CD4-positive, alpha-beta T cell (primary cell): Measurements from ENCODE around the gene LRIG1. TPM values are rescaled to one million over a fixed set of nuclear protein-coding genes. Genes with fewer than 3 reads are reported as not detected.

Experiments
- ATAC-seq: fragments of 200-7000 bp; cut with Tn5 transposase; one replicate; pipeline ENCODE4 v1.10.0; 2022; ENCODE audit warnings: mild to moderate bottlenecking; ENCODE audit not compliant: poor library complexity
- CTCF ChIA-PET: fragments of 350-600 bp; sonication (Branson Sonifier 250); formaldehyde crosslinking; loops from one replicate; lab custom pipeline; 2021; ENCODE audit warnings: antibody characterized with exemption, inconsistent platforms; lab: Charles Lee
- POLR2A ChIA-PET: fragments of 350-600 bp; sonication (Branson Sonifier 250); formaldehyde crosslinking; loops from one replicate; lab custom pipeline; 2021; ENCODE audit warnings: antibody characterized with exemption, inconsistent platforms; lab: Charles Lee
- DNase-seq, 14 experiments: peaks; one replicate each; pipeline ENCODE4 v3.0.0-alpha.2; 2013 to 2020; ENCODE audit warnings: mixed read lengths in 2 of 14
- H3K27ac ChIP-seq, 2 donors: one replicate each; pipeline versions ENCODE4 v1.5.1 to v1.7.0; 2013; ENCODE audit warnings: low read length in 2 of 2, low read depth in 1 of 2, mild to moderate bottlenecking in 1 of 2
- H3K27me3 ChIP-seq, 2 experiments: 1 replicate in 1 of 2; 2 replicates in 1 of 2; pipeline versions ENCODE4 v1.6.1 to v1.7.0; 2013; ENCODE audit warnings: low read length in 2 of 2, control low read depth in 1 of 2, mild to moderate bottlenecking in 1 of 2, moderate library complexity in 1 of 2; ENCODE audit not compliant: insufficient read depth in 2 of 2, control insufficient read depth in 1 of 2
- H3K36me3 ChIP-seq: one replicate; pipeline ENCODE4 v1.6.1; 2013; ENCODE audit warnings: low read length, control low read depth; ENCODE audit not compliant: insufficient read depth
- H3K4me1 ChIP-seq: one replicate; pipeline ENCODE4 v1.6.1; 2013; ENCODE audit warnings: low read length, control low read depth; ENCODE audit not compliant: insufficient read depth
- H3K4me3 ChIP-seq: one replicate; pipeline ENCODE4 v1.5.1; 2013; ENCODE audit warnings: mild to moderate bottlenecking, low read length, moderate library complexity
- H3K9me3 ChIP-seq, 2 experiments: 1 replicate in 1 of 2; 2 replicates in 1 of 2; pipeline versions ENCODE4 v1.6.1 to v1.7.0; 2013; ENCODE audit warnings: low read length in 2 of 2, mild to moderate bottlenecking in 2 of 2, control low read depth in 1 of 2, moderate library complexity in 1 of 2; ENCODE audit not compliant: control insufficient read depth in 1 of 2, insufficient read depth in 1 of 2
- H3K27ac Mint-ChIP-seq: one replicate; pipeline ENCODE4 v1.8.0; 2020; ENCODE audit warnings: mixed read lengths
- H3K27me3 Mint-ChIP-seq: one replicate; pipeline ENCODE4 v1.8.0; 2021; ENCODE audit warnings: mixed read lengths
- H3K36me3 Mint-ChIP-seq: one replicate; pipeline ENCODE4 v1.8.0; 2021; ENCODE audit warnings: low read depth, mixed read lengths
- H3K4me1 Mint-ChIP-seq: one replicate; pipeline ENCODE4 v1.8.0; 2021; ENCODE audit warnings: low read depth, mixed read lengths
- H3K4me3 Mint-ChIP-seq: one replicate; pipeline ENCODE4 v1.8.0; 2020; ENCODE audit warnings: mild to moderate bottlenecking, mixed read lengths
- H3K9me3 Mint-ChIP-seq: one replicate; pipeline ENCODE4 v1.8.0; 2020; ENCODE audit warnings: mixed read lengths
- CTCF ChIP-seq: fragments of 200-600 bp; IDR thresholded peaks from one replicate; pipeline ENCODE4 v1.8.0; 2022; ENCODE audit warnings: antibody characterized with exemption, mild to moderate bottlenecking
- intact Hi-C, 2 experiments: fragments of 100-400 bp; cut with DNase I in 1 of 2; cut with micrococcal nuclease in 1 of 2; formaldehyde crosslinking; loops; one replicate each; pipeline versions ENCODE4 v1.15.1 to v1.9.0; 2023 to 2025; cut with DNase I, micrococcal nuclease
- total RNA-seq, 174 experiments: library from RNA in 2 of 174; stranded (reverse) in 2 of 174; gene quantifications; one replicate each; pipeline ENCODE4 v1.2.3 and lab custom pipeline; 2021 to 2026

Gene LRIG1
- total RNA-seq, 2 experiments from 2014 or later, result 30.1 to 33.1 TPM

- no peaks in the 10 kb centered on the region for H3K36me3 Mint-ChIP-seq
- H3K27ac Mint-ChIP-seq, result no peak overlapping the region
- DNase-seq (no peak), ATAC-seq (no peak)
- ChIA-PET POLR2A (interaction anchor here (0.7 to 1.4 kb wide), 3 partner anchors 11 to 85 kb away, joined by 3 to 7 read pairs (median 4); no protein-coding TSS in a partner anchor), CTCF (interaction anchor here (1.6 kb wide), 1 partner anchor 13 kb away, joined by 4 read pairs; no protein-coding TSS in a partner anchor)
- peaks cover 74% of the 10 kb centered on the region for H3K4me1 ChIP-seq
- H3K27me3 Mint-ChIP-seq, result no peaks in the 10 kb centered on the region
- no peak overlapping the region for H3K4me3 ChIP-seq
- H3K9me3 ChIP-seq, result no peaks in the 10 kb centered on the region
- no peaks in the 10 kb centered on the region for H3K27me3 ChIP-seq
- H3K9me3 Mint-ChIP-seq, result no peaks in the 10 kb centered on the region
- no peak overlapping the region for H3K4me3 Mint-ChIP-seq
- no peak overlapping the region for H3K27ac ChIP-seq
- no peaks in the 10 kb centered on the region for H3K36me3 ChIP-seq
- intact Hi-C loops, result no loop called here
- peaks cover 18% of the 10 kb centered on the region for H3K4me1 Mint-ChIP-seq
- TF ChIP-seq CTCF, result no peak
Observed at GRCh38 chr3:66479532-66479947, 21.3 kb downstream of the LRIG1 start.

DNA sequence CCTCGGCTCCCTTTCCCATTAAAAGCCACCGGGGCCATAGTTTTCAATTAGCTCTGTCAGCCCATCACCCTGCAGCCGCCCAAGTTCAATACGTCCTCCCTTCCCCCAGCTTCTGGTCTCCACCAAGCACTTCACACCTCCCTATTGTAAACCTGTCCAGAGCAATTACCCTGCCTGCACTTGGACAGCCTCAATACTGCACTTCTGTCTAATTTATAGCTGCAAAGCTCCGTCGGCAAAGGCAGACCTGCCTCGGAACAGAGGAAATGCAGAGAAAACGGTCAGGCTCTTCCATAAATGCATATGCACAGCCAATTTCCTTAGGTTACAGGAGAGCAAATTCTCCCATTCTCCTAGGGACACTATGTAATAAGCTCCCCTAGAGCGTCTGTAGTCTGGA lies 21.9 kb downstream of the LRIG1 start:
- Histone ChIP-seq H3K9me3 (no peaks in the 10 kb centered on the region), H3K4me3 (no peak overlapping the region), H3K27me3 (no peaks in the 10 kb centered on the region), H3K27ac (no peak overlapping the region), H3K36me3 (no peaks in the 10 kb centered on the region), H3K4me1 (peaks cover 73% of the 10 kb centered on the region)
- no peak for TF ChIP-seq CTCF
- POLR2A ChIA-PET, result interaction anchor here (0.7 to 1.3 kb wide), 2 partner anchors 11 to 85 kb away, joined by 3 to 4 read pairs; no protein-coding TSS in a partner anchor
- Mint-ChIP-seq H3K4me1 (peaks cover 17% of the 10 kb centered on the region), H3K4me3 (no peak overlapping the region), H3K27me3 (no peaks in the 10 kb centered on the region), H3K27ac (no peak overlapping the region), H3K9me3 (no peaks in the 10 kb centered on the region), H3K36me3 (no peaks in the 10 kb centered on the region)
- CTCF ChIA-PET, result interaction anchor here (1.6 kb wide), 1 partner anchor 13 kb away, joined by 4 read pairs; no protein-coding TSS in a partner anchor
- ATAC-seq (no peak), DNase-seq (no peak)
- intact Hi-C loops, result no loop called here

DNA sequence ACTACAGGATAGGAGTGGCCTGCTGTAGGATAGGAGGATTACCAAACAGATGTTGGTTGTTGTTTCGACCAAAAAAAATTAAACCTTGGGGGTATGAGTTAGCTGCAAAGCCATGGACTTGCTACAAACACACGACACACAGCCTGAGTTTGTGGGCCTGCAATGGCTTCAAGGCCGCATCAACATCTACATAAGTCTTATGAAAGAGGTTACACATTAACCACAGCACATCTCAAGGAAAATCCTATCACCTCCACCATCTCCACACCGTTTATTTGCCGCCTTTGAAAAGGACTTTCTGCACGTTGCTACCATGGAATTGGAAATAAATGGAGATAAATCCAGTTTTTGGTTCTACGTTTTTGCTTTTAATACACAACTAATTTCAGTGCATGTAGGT lies 23.0 kb downstream of the LRIG1 start:
- H3K4me1 ChIP-seq, result peaks cover 72% of the 10 kb centered on the region
- Mint-ChIP-seq H3K9me3 (no peaks in the 10 kb centered on the region), H3K27me3 (no peaks in the 10 kb centered on the region), H3K4me3 (no peak overlapping the region), H3K4me1 (peaks cover 17% of the 10 kb centered on the region), H3K27ac (no peak overlapping the region), H3K36me3 (no peaks in the 10 kb centered on the region)
- no peaks in the 10 kb centered on the region for H3K27me3 ChIP-seq
- H3K4me3 ChIP-seq, result no peak overlapping the region
- intact Hi-C loops, result loop anchor here in 1 of 2 experiments (2.0 kb wide), 1 partner anchor 17 kb away; no protein-coding TSS in a partner anchor
- H3K27ac ChIP-seq, result no peak overlapping the region
- no peak for TF ChIP-seq CTCF
- ChIA-PET CTCF (interaction anchor here (0.8 kb wide), 1 partner anchor 17 kb away, joined by 3 read pairs; no protein-coding TSS in a partner anchor), POLR2A (no interaction called here)
- H3K36me3 ChIP-seq, result no peaks in the 10 kb centered on the region
- no peak for ATAC-seq
- H3K9me3 ChIP-seq, result no peaks in the 10 kb centered on the region
- DNase-seq, result no peak
